Stomach (tissue), 4 donors: Measurements from ENCODE around the gene ACE.

Experiments used
- CTCF ChIP-seq, 7 experiments: fragments of 450-650 bp in 4 of 7; fragments of 200-600 bp in 3 of 7; sonication (generic) in 3 of 7; IDR thresholded peaks; one replicate each; pipeline ENCODE4 v1.5.1; 2016 to 2019; ENCODE audit warnings: antibody characterized with exemption in 7 of 7, control low read depth in 2 of 7, mild to moderate bottlenecking in 1 of 7
- EP300 ChIP-seq: sonication (generic); formaldehyde crosslinking; IDR thresholded peaks from one replicate; pipeline ENCODE4 v1.6.1; 2017; ENCODE audit warnings: antibody characterized with exemption
- POLR2A ChIP-seq, 4 donors: fragments of 450-650 bp; IDR thresholded peaks; one replicate each; pipeline ENCODE4 v1.6.1; 2016; ENCODE audit warnings: antibody characterized with exemption in 4 of 4, control low read depth in 2 of 4, mild to moderate bottlenecking in 1 of 4, moderate library complexity in 1 of 4
- POLR2AphosphoS5 ChIP-seq, 3 donors: sonication (generic); formaldehyde crosslinking; IDR thresholded peaks; one replicate each; pipeline ENCODE4 v1.6.1; 2016; ENCODE audit warnings: antibody characterized with exemption in 3 of 3

- TF ChIP-seq CTCF (IDR thresholded peaks at IDR 0.05) (no peak), POLR2AphosphoS5 (IDR thresholded peaks at IDR 0.05) (no peak), POLR2A (IDR thresholded peaks at IDR 0.05) (no peak), EP300 (no peak)
Observed at GRCh38 chr17:63530557-63531021, 53.7 kb downstream of the ACE start.
